HG03064 (cell line): ENCODE measurements around the gene IL20.

Experiments
- ATAC-seq: cut with Tn5 transposase; IDR thresholded peaks from one replicate; pipeline ENCODE4 v1.9.1; 2021; ENCODE audit warnings: low read depth; ENCODE audit not compliant: unreplicated experiment

IL20 gene

DNA sequence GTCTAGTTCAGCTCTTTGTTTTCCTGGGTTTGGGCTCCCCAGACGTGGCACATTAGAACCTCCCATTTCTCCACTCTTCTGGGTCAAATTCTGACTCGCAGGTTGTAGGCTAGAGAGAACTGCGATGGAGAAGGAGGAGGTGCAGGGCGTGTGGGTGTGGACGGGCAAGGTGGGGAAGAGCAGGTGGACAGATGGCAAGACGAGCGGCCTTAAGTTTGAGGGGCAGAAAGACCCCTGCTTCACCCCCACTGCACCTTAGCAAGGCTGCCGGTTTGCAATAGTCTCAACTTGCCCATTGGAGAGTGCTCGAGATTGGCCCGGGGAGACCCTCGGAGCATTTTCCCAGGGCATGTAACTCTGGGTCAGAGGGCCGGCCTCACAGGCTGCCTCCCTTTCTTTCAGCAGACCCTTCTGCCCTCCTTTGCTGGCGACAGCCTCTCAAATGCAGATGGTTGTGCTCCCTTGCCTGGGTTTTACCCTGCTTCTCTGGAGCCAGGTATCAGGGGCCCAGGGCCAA, 33.5 kb downstream of the IL20 start:
- no peak for ATAC-seq

DNA sequence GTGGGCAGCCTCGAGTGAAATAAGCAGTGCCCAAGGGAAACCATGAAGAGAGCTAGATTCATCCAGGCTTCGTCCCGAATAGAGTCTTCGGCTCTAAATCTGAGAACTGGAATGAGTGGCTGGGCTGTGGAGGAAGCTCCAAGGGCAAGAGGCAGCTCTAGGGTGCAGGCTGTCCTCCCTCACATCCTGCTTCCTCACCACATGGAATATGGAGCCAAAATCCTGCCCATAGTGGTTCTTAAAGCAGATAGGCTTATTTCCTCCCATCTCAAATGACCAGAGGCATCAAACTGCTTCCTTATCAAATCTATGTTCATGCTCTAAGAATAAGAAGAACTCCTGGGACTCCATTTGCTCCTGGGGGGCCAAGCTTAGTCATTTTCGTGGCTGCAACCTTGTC, 34.3 kb downstream of the IL20 start:
- ATAC-seq, result no peak

GRCh38 chr1:206900149-206900548, 34.7 kb downstream of the IL20 start:
- ATAC-seq, result no peak

DNA sequence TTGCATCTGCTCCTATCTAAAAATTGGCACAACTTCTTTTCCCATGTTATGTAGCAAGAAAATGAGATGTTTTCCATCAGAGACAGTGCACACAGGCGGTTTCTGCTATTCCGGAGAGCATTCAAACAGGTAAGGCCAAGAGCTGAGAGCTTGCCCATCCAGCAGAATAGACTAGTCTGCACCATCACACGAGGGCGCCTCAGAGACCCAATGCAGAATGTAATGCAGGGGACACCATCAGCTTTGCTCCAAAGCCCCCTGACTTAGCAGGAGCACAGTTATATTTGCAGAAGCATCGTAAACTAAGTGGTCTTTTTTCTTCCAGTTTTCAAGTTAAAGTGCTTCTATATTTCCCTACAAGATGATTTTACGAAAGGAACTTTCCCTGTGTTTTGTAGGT, 36.5 kb downstream of the IL20 start:
- no peak for ATAC-seq

- ATAC-seq, result no peak
Observed at GRCh38 chr1:206902702-206903101, 37.3 kb downstream of the IL20 start.

DNA sequence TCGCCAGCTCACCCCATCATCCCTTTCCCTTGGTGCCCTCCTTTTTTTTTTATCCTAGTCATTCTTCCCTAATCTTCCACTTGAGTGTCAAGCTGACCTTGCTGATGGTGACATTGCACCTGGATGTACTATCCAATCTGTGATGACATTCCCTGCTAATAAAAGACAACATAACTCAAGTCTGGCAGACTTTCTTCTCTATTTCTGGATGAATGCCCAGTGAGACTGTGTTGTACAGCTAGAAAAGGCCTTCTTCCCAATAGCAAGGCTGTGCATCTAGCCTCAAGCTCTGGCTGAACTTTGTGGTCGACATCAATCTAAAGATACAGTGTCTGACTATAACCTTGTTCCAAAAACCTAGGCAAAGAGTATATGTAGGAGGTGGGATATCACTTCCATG, 38.3 kb downstream of the IL20 start:
- ATAC-seq, result no peak

DNA sequence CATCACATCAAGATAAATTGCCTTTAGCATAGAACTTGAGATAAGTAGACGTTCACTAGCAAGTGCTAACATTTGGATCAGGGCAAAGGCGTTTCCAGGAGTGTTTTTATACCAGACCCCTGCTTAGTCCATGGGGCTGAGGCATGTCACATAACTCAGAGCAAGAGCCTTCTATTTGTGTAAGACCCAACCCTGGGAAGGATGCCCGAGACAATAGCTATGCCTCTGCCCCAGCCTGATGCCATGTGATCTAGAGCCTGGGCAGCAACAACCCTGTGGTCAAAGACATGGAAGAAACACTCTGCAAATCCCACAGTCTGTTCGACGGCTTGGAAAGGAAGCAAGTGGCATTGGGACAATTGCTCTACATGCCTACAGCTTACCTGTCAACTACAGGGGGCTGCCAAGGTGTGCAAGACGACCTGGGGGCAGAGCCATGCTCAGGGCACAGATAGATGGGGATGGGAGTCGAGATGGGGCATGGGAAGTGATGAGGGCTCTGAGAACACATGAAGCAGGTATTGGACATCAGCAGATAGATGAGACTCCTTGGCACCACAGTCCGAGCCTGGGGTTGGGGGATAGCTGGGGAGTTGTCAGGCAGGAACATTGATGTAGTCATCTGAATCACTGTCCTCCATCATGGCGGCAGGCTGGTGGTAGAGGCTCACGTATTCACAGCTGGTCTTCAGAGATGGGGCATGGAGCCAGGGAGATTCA, 39.2 kb downstream of the IL20 start:
- no peak for ATAC-seq

- ATAC-seq, result peak; percentile 50
Observed at GRCh38 chr1:206905295-206906164, 40.1 kb downstream of the IL20 start.

DNA sequence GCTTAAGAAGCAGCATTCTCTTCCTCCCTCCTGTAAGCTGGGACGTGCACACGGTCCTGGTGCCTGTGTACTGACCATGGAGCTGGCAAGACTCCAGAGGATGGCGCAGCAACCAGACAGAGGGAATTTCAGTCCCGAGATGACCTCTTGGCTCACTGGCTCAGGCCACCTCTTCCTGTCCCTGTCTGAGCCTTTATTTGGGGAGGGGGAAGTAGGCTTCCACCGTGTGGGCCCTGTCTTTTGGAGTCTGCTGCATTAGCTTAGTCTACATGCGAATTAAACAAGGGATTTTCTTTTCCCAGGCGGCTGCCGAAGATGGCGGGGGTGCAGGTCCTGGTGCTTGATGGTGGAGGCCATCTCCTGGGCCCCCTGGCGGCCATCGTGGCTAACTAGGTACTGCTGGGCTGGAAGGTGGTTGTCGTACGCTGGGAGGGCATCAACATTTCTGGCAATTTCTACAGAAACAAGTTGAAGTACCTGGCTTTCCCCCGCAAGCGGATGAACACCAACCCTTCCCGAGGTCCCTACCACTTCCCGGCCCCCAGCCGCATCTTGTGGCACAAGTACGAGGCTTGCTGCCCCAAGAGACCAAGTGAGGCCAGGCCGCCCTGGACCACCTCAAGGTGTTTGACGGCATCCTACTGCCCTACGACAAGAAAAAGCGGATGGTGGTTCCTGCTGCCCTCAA, 42.0 kb downstream of the IL20 start:
- no peak for ATAC-seq

DNA sequence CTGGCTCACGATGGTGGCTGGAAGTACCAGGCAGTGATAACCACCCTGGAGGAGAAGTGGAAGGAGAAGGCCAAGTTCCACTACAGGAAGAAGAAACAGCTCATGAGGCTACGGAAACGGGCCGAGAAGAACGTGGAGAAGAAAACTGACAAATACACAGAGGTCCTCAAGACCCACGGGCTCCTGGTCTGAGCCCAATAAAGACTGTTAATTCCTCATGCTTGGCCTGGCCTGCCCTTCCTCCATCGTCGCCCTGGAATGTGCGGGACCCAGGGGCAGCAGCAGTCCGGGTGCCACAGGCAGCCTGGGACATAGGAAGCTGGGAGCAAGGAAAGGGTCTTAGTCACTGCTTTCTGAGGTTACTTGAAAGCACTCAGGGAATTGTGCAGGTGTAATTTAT, 42.6 kb downstream of the IL20 start:
- ATAC-seq, result no peak

- ATAC-seq, result no peak
Observed at GRCh38 chr1:206909161-206909882, 43.9 kb downstream of the IL20 start.

GRCh38 chr1:206909883-206910318, 44.5 kb downstream of the IL20 start:
- no peak for ATAC-seq

DNA sequence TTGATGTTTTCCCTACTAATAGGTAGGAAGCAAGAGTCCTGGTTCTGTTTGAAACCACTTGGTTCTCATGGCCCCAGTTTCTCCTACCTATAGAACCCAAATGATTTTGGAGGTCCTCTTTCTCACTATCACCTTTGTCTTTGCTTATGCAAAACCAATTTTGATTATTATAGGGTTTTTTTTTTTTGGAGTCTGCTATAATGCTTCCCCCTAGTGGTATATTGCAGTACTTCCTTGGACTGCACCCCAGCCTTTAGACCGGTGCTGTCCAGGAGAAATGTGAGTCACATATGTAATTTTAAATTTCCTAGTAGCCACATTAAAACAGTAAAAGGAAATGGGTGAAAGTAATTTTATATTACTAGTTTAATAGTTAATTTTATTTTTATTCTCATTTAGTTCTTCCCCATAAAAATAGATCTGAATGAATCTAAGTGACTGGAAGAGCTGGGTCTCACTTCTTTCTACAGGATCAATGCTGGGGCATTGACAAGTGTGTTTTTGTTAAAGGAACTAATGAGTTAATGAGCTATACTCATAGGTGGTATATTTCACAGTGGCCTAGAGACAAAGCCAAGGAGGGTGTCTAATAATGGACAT, 45.7 kb downstream of the IL20 start:
- ATAC-seq, result no peak

- no peak for ATAC-seq
Observed at GRCh38 chr1:206912445-206913095, 47.1 kb downstream of the IL20 start.

- ATAC-seq, result no peak
Observed at GRCh38 chr1:206913766-206914537, 48.5 kb downstream of the IL20 start.

DNA sequence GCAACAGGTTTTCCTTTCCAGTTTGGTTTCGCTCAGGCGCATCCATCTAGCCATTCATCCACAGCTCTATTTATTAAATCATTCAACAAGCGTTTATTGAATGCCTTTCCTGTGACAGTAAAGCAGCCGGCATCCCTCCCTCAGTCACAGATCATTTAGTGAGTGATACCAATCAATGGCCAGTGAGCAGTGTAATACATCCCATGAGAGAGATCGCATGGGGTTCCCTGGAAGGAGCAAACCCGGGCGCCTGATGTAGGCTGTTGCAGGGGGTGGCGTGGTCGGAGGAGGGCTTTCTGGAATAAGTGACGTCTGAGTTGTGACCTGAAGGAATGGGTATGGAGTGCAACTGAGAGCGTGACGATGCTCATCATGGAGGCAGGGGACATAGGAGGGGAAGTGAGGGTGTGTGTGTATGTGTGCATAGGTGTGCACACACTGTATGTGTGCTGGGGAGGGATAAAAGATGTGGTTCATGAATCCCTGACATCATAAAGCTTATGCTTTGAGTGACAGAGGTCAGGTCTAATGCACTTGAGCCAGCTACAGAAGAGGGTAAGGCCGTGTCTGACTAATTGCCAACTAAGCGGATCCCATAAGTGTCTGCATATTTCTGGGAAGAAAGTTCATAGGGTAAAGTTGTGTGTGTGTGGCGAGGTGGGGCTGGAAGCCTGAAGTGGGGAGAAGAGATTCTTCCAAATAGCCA, 49.8 kb downstream of the IL20 start:
- no peak for ATAC-seq

DNA sequence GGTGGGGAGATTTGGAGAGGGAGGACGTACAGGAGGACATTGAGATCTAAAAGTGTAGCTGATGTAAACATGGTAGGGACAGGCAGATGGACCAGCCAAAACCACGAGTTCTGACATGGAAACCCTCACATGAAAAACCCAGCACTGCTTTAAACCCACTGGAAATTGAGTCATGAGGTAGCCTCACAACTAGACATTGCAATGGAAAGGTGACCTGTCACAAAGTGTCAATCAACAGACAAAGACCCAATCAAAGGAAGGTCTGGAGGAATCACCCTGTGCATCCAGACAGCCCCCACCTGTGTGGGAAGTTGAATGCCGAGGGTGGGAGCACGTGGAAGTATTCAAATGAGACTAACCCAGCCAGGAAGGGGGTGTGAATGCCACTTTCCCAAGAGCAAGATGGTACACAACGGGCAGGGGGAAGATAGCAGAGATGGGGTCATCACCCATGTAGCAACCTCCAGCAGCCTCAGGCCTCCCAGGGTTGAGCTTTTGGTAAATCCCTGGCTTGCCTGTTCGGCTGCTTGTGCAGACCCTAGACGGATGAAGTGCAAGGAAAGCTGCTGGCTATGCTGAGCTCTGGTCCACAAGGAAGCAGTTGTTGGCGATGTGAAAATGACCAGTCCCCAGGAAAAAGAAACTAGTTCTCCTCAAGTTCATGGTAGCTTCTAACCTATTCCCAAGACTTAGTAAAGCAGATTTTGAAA, 50.7 kb downstream of the IL20 start:
- ATAC-seq, result no peak

DNA sequence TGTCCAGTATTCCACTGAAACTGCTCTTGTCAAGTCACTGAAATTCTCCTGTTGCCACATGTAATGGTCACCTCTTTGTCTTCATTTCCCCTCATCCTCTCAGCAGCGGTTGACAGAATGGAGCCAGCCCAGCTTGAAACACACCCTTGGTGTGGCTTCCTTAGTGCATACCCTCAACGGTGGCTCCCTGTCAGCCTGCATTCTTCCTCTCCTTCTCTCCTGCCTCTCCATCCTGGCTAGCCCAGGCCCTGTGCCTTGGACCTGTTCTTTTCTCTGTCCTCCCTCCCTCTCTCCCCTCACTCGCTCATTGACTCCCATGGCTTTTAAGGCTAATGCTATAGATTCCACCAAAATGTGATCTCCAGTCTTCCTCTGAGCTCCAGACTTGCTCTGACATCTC, 52.7 kb downstream of the IL20 start:
- ATAC-seq, result no peak
